Loucy (cell line): ENCODE data around the gene CCDC92.

ENCODE experiments used
- CTCF ChIP-seq: fragments of 200-600 bp; sonication (generic); conservative IDR thresholded peaks from 2 replicates; pipeline ENCODE4 v1.5.1; 2014; ENCODE audit warnings: mild to moderate bottlenecking, antibody characterized with exemption, low read length
- EZH2phosphoT487 ChIP-seq: fragments of 200-600 bp; IDR thresholded peaks from 2 replicates; pipeline ENCODE4 v1.6.1; 2018; ENCODE audit warnings: antibody characterized with exemption, mild to moderate bottlenecking, moderate library complexity, borderline replicate concordance

GRCh38 chr12:124018539-124018938 is 45.9 kb upstream of the CCDC92 start:
- TF ChIP-seq CTCF (no peak), EZH2phosphoT487 (no peak)
